H1 (cell line): ENCODE data around the gene CAMSAP1. TPM values are rescaled to one million over a fixed set of nuclear protein-coding genes. Genes with fewer than 3 reads are reported as not detected.

Experiments used
- CTCF ChIA-PET: fragments of 300-600 bp; sonication (Branson Sonifier 250); formaldehyde crosslinking; loops from one replicate; lab custom pipeline; 2021; ENCODE audit not compliant: partially characterized antibody; lab: Charles Lee
- POLR2A ChIA-PET: fragments of 300-600 bp; sonication (Branson Sonifier 250); formaldehyde crosslinking; loops from one replicate; lab custom pipeline; 2021; ENCODE audit warnings: inconsistent platforms; ENCODE audit not compliant: partially characterized antibody; lab: Charles Lee
- DNase-seq, 2 experiments: peaks; one replicate each; pipeline versions ENCODE4 v3.0.0 to v3.0.0-alpha.2; 2010 to 2022; ENCODE audit warnings: low spot score in 2 of 2, low read depth in 1 of 2, mixed read lengths in 1 of 2
- FAIRE-seq: peaks from 2 replicates; lab custom pipeline; 2011; peaks lifted over from hg19 to GRCh38; lab: Jason Lieb, UNC
- H2AFZ ChIP-seq: 2 replicates; pipeline ENCODE4 v1.8.1; 2012; ENCODE audit warnings: low read length, inconsistent platforms
- H2AK5ac ChIP-seq: 2 replicates; pipeline ENCODE4 v1.6.1; 2013; ENCODE audit warnings: low read depth, low read length
- H2BK120ac ChIP-seq: replicated peaks from 2 replicates; pipeline ENCODE3; 2013; ENCODE audit warnings: low read depth, low read length, inconsistent platforms
- H2BK12ac ChIP-seq: 2 replicates; pipeline ENCODE4 v1.6.1; 2013; ENCODE audit warnings: low read depth, low read length
- H2BK15ac ChIP-seq: 2 replicates; pipeline ENCODE4 v1.6.1; 2013; ENCODE audit warnings: low read length
- H2BK20ac ChIP-seq: 2 replicates; pipeline ENCODE4 v1.6.1; 2013; ENCODE audit warnings: low read length
- H2BK5ac ChIP-seq: 2 replicates; pipeline ENCODE4 v1.6.1; 2013; ENCODE audit warnings: low read depth, low read length
- H3K14ac ChIP-seq: 2 replicates; pipeline ENCODE4 v1.6.1; 2013; ENCODE audit warnings: inconsistent platforms; ENCODE audit not compliant: insufficient read length
- H3K18ac ChIP-seq: 2 replicates; pipeline ENCODE4 v1.6.1; 2013; ENCODE audit warnings: low read length; ENCODE audit errors: extremely low read depth
- H3K23ac ChIP-seq: 2 replicates; pipeline ENCODE4 v1.6.1; 2013; ENCODE audit warnings: inconsistent platforms; ENCODE audit not compliant: insufficient read length
- H3K23me2 ChIP-seq: 2 replicates; pipeline ENCODE4 v1.6.1; 2013; ENCODE audit warnings: low read depth, low read length
- H3K27ac ChIP-seq: 2 replicates; pipeline ENCODE4 v1.6.1; 2011; ENCODE audit warnings: low read depth, low read length, inconsistent platforms
- H3K27me3 ChIP-seq, 4 experiments: replicated peaks in 1 of 4; 1 replicate in 1 of 4; 2 replicates in 3 of 4; pipeline versions ENCODE4 v1.6.1 to v1.8.1; 2011 to 2013; ENCODE audit warnings: low read length in 3 of 4, mild to moderate bottlenecking in 3 of 4, inconsistent platforms in 2 of 4, mixed read lengths in 2 of 4, moderate library complexity in 1 of 4; ENCODE audit not compliant: control insufficient read depth in 3 of 4, insufficient read depth in 3 of 4; ENCODE audit errors: extremely low read depth in 1 of 4
- H3K36me3 ChIP-seq, 4 experiments: 2 replicates each; pipeline versions ENCODE4 v1.6.1 to v1.8.1; 2011 to 2013; ENCODE audit warnings: mild to moderate bottlenecking in 4 of 4, low read length in 3 of 4, moderate library complexity in 2 of 4, control low read depth in 1 of 4, inconsistent platforms in 1 of 4; ENCODE audit not compliant: insufficient read depth in 4 of 4, control insufficient read depth in 2 of 4
- H3K4ac ChIP-seq: replicated peaks from 2 replicates; pipeline ENCODE3; 2013; ENCODE audit warnings: low read length, low read depth, mixed read lengths, inconsistent platforms; ENCODE audit not compliant: insufficient read length
- H3K4me1 ChIP-seq, 4 experiments: replicated peaks in 1 of 4; 1 replicate in 1 of 4; 2 replicates in 3 of 4; pipeline versions ENCODE4 v1.6.1 to v1.8.1; 2011 to 2013; ENCODE audit warnings: low read length in 3 of 4, inconsistent platforms in 2 of 4, mixed read lengths in 1 of 4; ENCODE audit not compliant: insufficient read depth in 4 of 4, control insufficient read depth in 3 of 4
- H3K4me2 ChIP-seq, 2 experiments: 2 replicates each; pipeline versions ENCODE4 v1.6.1 to v1.8.1; 2011 to 2013; ENCODE audit warnings: low read depth in 2 of 2, low read length in 2 of 2, control low read depth in 1 of 2, inconsistent platforms in 1 of 2, mild to moderate bottlenecking in 1 of 2; ENCODE audit not compliant: insufficient read depth in 1 of 2
- H3K4me3 ChIP-seq, 4 experiments: fragments of 200-600, 300-600 bp in 1 of 4; sonication (generic), shearing (Covaris generic), sonication (Bioruptor Twin) in 1 of 4; 2 replicates each; pipeline versions ENCODE4 v1.5.1 to v1.8.1; 2011 to 2016; ENCODE audit warnings: low read length in 4 of 4, low read depth in 3 of 4, control low read depth in 2 of 4, inconsistent platforms in 2 of 4, mild to moderate bottlenecking in 2 of 4, mixed read lengths in 1 of 4, moderate library complexity in 1 of 4; ENCODE audit not compliant: insufficient read depth in 2 of 4; ENCODE audit errors: extremely low read depth in 1 of 4
- H3K56ac ChIP-seq: replicated peaks from 2 replicates; pipeline ENCODE3; 2013; ENCODE audit warnings: low read depth, mild to moderate bottlenecking, mixed read lengths, low read length, inconsistent platforms; ENCODE audit not compliant: insufficient read length
- H3K79me1 ChIP-seq: 2 replicates; pipeline ENCODE4 v1.6.1; 2013; ENCODE audit warnings: low read depth, low read length, control low read depth
- H3K79me2 ChIP-seq, 2 experiments: 2 replicates each; pipeline versions ENCODE4 v1.6.1 to v1.8.1; 2012 to 2013; ENCODE audit warnings: low read length in 2 of 2, mild to moderate bottlenecking in 2 of 2, inconsistent platforms in 1 of 2; ENCODE audit not compliant: insufficient read depth in 2 of 2, control insufficient read depth in 1 of 2
- H3K9ac ChIP-seq, 4 experiments: replicated peaks in 1 of 4; 1 replicate in 1 of 4; 2 replicates in 3 of 4; pipeline versions ENCODE4 v1.6.1 to v1.8.1; 2011 to 2013; ENCODE audit warnings: low read depth in 3 of 4, low read length in 3 of 4, control low read depth in 2 of 4, mild to moderate bottlenecking in 2 of 4, moderate library complexity in 2 of 4, inconsistent platforms in 1 of 4; ENCODE audit errors: extremely low read depth in 1 of 4
- H3K9me3 ChIP-seq, 2 experiments: 2 replicates each; pipeline versions ENCODE4 v1.6.1 to v1.8.1; 2012 to 2013; ENCODE audit warnings: mild to moderate bottlenecking in 2 of 2, moderate library complexity in 2 of 2, control low read depth in 1 of 2, inconsistent platforms in 1 of 2, low read depth in 1 of 2, low read length in 1 of 2, mixed read lengths in 1 of 2; ENCODE audit not compliant: insufficient read depth in 2 of 2
- H4K20me1 ChIP-seq, 2 experiments: replicated peaks in 1 of 2; 2 replicates each; pipeline versions ENCODE3 to v1.8.1; 2011 to 2013; ENCODE audit warnings: inconsistent platforms in 2 of 2, low read length in 2 of 2, mild to moderate bottlenecking in 1 of 2; ENCODE audit not compliant: insufficient read depth in 2 of 2, control insufficient read depth in 1 of 2
- H4K5ac ChIP-seq: 2 replicates; pipeline ENCODE4 v1.6.1; 2013; ENCODE audit warnings: low read length, low read depth, mixed read lengths, inconsistent platforms; ENCODE audit not compliant: insufficient read length
- H4K8ac ChIP-seq: 2 replicates; pipeline ENCODE4 v1.8.0; 2013; ENCODE audit warnings: mild to moderate bottlenecking, moderate library complexity, low read length, inconsistent platforms; ENCODE audit not compliant: insufficient read depth; ENCODE audit errors: extremely low read depth
- H4K91ac ChIP-seq: replicated peaks from 2 replicates; pipeline ENCODE3; 2013; ENCODE audit warnings: low read length, mixed read lengths, inconsistent platforms; ENCODE audit not compliant: insufficient read length
- RAD21 ChIP-seq, 2 experiments: IDR thresholded peaks in 1 of 2; conservative IDR thresholded peaks in 1 of 2; 2 replicates each; pipeline ENCODE4 v1.6.1; 2011; ENCODE audit warnings: low read depth in 2 of 2, low read length in 2 of 2, improper control_type of control experiment in 1 of 2, inconsistent platforms in 1 of 2, mild to moderate bottlenecking in 1 of 2, moderate library complexity in 1 of 2
- SP4 ChIP-seq: IDR thresholded peaks from 2 replicates; pipeline ENCODE4 v1.6.1; 2012; ENCODE audit warnings: low read length, inconsistent platforms
- WGBS, 2 experiments: shearing (Covaris generic) in 1 of 2; methylation state at CpG; one replicate each; pipeline versions ENCODE4 v1.1.6 to v1.1.7; 2013 to 2015; ENCODE audit warnings: low lambda C conversion rate in 2 of 2, mixed read lengths in 2 of 2, inconsistent platforms in 1 of 2, low coverage in 1 of 2, missing lambda C conversion rate in 1 of 2; ENCODE audit not compliant: insufficient replicate concordance in 2 of 2, insufficient coverage in 1 of 2, insufficient read length in 1 of 2; ENCODE audit errors: extremely low coverage in 1 of 2, missing lambda C conversion rate in 1 of 2; 5-methylcytosine and 5-hydroxymethylcytosine counted together
- polyA plus RNA-seq, 7 experiments: library from polyadenylated mRNA; depleted of rRNA in 3 of 7; stranded (reverse) in 5 of 7; unstranded in 2 of 7; fragments of >200 nt in 5 of 7; fragments of 200-250 nt in 2 of 7; gene quantifications; 1 replicate in 5 of 7; 2 replicates in 1 of 7; 4 replicates in 1 of 7; pipeline versions ENCODE4 v1.2.1 to v1.2.3, GENCODE V29; 2011 to 2013; ENCODE audit warnings: missing spikeins in 2 of 7, mixed read lengths in 2 of 7
- total RNA-seq: library from RNA; stranded (reverse); fragmentation: NEBNext Ultra II Directional; extraction: Animal tissue kit (Norgen Biotek cat#: 25700); gene quantifications from 2 replicates; pipeline ENCODE4 v1.2.1, GENCODE V29; 2021

CAMSAP1 gene
- total and polyA plus RNA-seq, 2 of the 8 experiments (the other 6 are each of a cell fraction or from before 2014, with no cell fraction given) = 13.4 to 44.0 TPM

- no peak for TF ChIP-seq RAD21 (IDR thresholded peaks at IDR 0.05 in 1 of 2, conservative IDR thresholded peaks at IDR 0.05 in 1 of 2; ENCODE audit: low read depth in 2 of 2, low read length in 2 of 2)
- no peak for TF ChIP-seq SP4
- peaks cover 12% of the 10 kb centered on the region; the same call in 1 of the 2 replicates for H3K79me1 ChIP-seq
- H3K27me3 ChIP-seq = no peaks in the 10 kb centered on the region
- H2BK5ac ChIP-seq = no peak overlapping the region
- H2BK120ac ChIP-seq = no peak overlapping the region
- H4K20me1 ChIP-seq = peaks cover 3 to 15% of the 10 kb centered on the region in 2 experiments
- no peak overlapping the region for H3K14ac ChIP-seq
- no peak for DNase-seq
- CTCF ChIA-PET = interaction anchor here (0.6 to 1.2 kb wide), 5 partner anchors 39 to 264 kb away, joined by 3 read pairs; no protein-coding TSS in a partner anchor
- H2AK5ac ChIP-seq = no peak overlapping the region
- no peaks in the 10 kb centered on the region; a peak in 1 of 7 replicates for H3K4me1 ChIP-seq
- H3K4ac ChIP-seq = no peak overlapping the region
- POLR2A ChIA-PET = no interaction called here
- no peak overlapping the region for H3K27ac ChIP-seq
- H3K4me3 ChIP-seq = no peak overlapping the region
- no peak overlapping the region for H3K56ac ChIP-seq
- H2BK12ac ChIP-seq = no peak overlapping the region
- peaks cover 9 to 64% of the 10 kb centered on the region in 2 experiments for H3K79me2 ChIP-seq
- no peak for FAIRE-seq
- H3K23me2 ChIP-seq = no peaks in the 10 kb centered on the region; the same call in 1 of the 2 replicates
- WGBS, 2 experiments = 74% methylated on average over 1 of the region's 1 CpG; no CpG with 5 or more reads in 1 of the 2 experiments
- no peak overlapping the region for H2BK15ac ChIP-seq
- H3K36me3 ChIP-seq = peaks cover 6 to 17% (median 9%) of the 10 kb centered on the region in 4 experiments; a peak in 7 of 8 replicates
- H4K8ac ChIP-seq = no peak overlapping the region
- H2BK20ac ChIP-seq = no peak overlapping the region
- H2AFZ ChIP-seq = no peak overlapping the region
- no peak overlapping the region for H3K9ac ChIP-seq
- H3K23ac ChIP-seq = no peak overlapping the region
- no peak overlapping the region for H4K91ac ChIP-seq
- no peak overlapping the region for H3K4me2 ChIP-seq
- no peak overlapping the region for H3K18ac ChIP-seq
- H3K9me3 ChIP-seq = no peaks in the 10 kb centered on the region
- H4K5ac ChIP-seq = no peak overlapping the region
Measured at GRCh38 chr9:135858491-135859185, 48.7 kb downstream of the CAMSAP1 start.
